SKM-1 treated with dmso at 0.1 percent for 144 hours (cell line): Measurements from ENCODE around the gene JMJD7.

Source experiments
- DNase-seq: peaks from one replicate; lab custom pipeline; 2025; ENCODE audit not compliant: unreplicated experiment; lab: John Stamatoyannopoulos, UW

JMJD7 gene

DNA sequence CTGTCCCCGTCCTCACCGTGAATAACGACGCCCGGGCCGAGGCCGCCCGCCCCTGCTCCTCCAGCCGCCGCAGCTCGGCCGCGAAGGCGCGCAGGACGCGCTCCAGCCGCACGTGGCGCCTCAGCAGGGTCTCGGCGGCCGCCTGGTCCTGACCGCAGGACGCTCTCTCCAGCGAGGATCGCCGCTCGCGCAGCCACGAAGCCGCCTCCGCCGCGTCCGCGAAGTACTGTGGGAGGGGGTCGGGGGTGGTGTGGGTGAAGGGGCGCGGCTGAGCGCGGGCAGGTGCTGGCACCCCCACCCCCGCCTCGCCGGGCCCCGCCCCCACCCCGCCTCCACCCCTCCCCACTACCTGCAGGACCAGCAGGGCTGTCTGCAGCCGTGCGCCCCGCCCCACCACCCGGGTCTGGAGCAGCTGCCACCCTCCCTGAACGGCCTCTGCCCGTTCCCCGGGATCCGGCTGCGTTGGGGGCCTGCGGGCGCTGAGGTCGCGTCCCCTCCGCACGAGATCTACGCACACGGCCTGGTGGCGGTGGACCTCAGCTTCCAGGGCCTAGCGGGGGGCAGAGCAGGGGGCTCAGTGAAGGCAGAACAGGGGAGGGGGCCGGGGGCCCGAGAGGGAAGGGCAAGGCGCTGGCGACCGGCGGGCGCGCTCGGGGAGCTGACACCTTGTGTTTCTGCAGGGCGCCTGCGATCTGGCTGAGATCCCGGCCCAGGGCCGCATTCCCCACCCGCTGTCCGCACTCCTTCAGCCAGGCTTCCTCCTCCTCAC, 54.2 kb downstream of the JMJD7 start:
- no peak for DNase-seq

DNA sequence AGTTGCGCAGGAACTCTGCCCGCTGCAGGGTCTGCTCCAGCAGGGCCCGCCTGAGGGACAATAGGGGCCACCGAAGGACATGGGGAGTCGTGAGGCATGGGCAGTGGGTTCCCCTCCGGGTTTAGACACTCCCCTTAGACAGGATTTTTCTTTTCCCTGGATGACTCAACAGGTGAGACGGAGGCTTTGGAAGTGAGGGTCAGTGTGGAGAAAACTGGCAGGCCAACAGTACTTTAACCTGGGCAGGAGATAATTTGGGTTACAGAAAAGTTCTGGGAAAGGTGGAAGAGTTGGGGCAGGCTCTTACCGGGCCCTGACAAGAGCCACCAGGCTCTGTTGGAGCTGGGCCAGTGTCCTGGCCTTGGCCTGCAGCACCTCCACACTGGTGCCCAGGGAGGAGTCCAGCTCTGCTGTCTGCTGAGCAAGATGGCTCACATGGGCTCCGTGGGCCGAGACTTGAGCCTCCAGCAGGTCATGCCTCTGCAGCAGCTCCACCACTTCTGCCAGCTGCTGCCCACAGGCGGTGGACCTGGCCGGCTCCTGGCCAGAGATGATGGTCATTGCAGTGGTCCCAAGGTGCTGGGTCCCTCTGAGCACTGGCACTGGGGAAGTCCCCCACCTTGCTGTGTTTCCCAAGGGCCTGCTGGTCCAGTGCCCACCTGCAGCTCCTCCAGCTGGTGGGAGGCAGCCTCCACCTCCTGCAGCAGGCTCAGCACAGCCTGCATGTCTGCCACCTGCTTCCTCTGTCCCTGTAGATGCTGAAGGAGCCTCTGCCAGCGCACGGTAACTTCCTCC, 55.0 kb downstream of the JMJD7 start:
- DNase-seq, result peak; percentile 16

DNA sequence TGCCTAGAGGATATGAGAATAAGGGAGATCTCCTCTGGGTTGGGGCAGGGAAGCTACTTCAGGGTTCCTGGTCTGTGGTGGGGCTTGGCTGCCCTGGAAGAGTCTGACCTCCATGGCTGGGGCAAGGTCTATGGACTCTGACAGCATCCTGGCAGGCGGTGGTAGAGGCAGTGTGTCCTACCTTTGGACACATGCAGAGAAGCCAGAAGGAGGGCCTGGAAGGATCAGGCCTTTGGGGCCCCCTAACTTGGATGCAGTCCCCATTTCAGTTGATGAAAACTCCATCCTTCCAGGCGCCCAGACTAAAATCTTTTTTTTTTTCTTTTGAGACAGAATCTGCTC, 55.6 kb downstream of the JMJD7 start:
- no peak for DNase-seq

DNA sequence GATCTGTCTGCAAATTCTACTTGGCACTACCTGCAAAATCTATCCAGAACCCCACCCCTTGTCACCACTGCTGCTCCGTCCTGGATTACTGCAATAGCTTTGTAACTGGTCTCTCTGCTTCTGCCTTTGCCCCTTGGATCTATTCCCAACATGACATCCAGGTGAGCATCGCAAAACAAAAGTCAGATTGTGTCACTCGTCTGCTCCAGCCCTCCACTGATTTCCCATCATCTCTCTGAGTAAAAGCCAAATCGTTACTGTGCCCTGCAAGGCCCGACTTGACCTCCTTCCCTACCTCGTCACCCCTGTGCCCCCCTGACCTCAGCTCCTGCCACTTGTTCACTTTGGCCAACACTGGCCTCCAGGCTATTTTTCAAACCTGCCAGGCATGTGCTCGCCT, 56.6 kb downstream of the JMJD7 start:
- no peak for DNase-seq

DNA sequence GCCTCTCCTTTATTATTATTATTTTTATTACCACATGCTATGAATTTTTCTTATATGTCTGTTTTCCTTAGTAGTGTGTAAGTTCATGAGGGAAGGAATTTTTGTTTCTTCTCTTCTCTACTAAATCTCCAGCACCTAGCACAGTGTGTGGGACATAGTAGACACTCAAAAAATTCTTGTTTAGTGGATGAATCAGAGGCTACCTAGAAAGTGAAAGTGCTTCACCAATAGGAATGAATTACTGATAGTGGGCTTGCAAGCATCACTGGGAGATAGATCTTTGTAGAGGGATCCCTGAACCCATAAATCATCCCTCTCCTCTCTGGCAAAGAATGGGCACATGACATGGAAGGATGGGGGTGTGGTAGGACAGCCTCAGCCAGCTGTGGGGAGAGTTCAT, 57.4 kb downstream of the JMJD7 start:
- no peak for DNase-seq

DNA sequence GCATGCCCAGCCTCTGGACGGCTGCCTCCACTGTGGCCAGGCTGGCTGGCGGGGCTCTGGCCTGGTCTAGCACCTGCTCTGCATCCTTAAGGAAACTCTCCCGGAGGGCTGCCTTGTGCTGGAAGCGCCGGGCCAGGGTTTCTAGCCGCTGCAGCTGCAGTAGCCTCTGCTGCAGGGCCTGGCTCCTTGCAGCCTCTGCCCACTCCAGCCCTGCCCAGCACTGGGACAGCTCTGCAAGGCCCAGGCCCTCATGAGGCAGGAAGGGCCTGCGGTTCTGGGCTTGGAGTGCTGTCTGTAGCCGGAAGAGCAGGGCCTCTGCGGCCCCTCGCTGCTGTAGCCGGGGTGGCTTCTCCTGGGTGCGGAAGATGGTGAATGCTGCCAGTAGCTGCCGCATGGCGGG, 57.9 kb downstream of the JMJD7 start:
- DNase-seq, result no peak

DNA sequence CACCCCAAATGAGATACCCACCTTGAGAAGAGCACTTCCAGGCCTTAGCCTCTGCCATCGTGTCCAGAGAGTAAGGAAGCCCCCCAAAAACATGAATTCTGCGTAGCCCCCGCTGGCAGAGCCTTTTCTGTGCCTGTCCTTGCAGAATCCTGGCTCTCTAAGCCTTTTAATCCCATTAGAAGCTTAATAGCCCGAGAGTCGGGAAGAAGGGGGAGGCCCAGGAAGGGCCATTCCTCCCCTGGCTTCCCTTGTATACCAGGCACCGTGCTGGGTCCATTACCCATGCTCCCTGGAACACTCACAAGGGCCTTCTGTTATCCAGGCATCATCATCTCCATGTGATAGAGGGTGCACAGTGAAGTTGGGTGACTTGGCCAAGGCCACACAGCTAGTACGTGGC, 58.8 kb downstream of the JMJD7 start:
- DNase-seq, result no peak

DNA sequence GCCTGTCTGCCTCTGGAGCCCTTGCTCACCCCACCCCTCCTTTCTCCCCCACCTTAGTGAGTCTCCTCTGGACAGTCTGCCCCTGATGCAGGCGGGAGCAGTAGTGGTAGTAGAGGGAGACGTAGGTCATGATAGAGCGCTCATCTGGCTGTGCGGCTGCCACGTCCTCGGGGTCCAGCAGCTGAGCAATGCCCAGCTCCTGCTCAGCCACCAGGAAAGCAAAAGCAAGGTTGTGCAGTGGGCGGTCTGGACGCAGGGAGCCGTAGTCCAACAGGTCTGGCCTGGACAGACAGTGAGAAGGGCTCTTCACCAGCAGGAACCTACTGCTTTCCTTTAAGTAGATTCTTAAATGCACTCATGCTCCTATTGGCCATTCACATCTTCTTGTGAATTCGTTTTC, 59.3 kb downstream of the JMJD7 start:
- DNase-seq, result no peak
